ENCODE results near the gene FBXW7.

The FBXW7 gene

DNA sequence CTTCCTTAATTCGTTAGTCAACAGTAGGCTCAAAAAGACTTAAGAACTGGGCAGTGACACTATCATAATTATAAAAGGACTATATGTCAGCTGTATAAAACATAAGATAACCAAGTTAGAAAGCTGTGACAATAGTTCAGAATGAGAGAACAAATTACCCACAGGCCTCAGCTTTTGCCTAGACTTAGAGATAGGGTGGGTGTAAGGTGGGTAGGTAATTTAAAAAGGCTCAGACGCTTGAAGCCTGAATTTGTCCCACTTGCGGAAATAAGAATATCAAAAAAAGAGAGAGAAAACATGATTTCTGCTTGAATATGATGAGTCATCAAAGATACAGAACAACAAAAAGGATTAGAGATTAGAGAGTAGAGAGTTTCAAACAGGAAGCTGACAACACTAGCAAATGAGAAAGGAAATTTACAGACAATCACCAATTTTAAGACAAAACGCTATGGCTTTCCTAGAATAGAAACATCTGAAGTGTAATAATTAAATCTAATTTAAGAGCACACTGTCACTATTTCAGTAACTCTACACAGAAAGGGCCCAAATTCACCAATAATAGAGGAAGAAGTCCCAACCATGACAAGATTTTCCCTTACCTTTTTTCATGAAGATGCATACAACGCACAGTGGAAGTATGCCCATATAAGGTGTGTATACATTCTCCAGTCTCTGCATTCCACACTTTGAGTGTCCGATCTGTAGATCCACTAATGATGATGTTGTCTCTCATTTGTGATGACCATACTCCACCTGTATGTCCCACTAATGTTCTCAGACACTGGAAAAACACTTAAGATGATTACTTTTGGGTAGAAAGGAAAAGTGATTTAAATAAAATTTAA lies 208.1 kb downstream of the FBXW7 start:
- intact Hi-C loops (cut with DNase I; ENCODE audit: low total_unique reads): no loop called here
- Histone ChIP-seq H3K27me3 (no peaks in the 10 kb centered on the region), H3K4me3 (no peak overlapping the region), H3K36me3 (peaks cover 33 to 40% (median 39%) of the 10 kb centered on the region in 3 donors), H3K4me1 (no peaks in the 10 kb centered on the region), H3K27ac (no peak overlapping the region), H3K9me3 (no peaks in the 10 kb centered on the region)
- DNase-seq: no peak
- TF ChIP-seq, protein P1, sequence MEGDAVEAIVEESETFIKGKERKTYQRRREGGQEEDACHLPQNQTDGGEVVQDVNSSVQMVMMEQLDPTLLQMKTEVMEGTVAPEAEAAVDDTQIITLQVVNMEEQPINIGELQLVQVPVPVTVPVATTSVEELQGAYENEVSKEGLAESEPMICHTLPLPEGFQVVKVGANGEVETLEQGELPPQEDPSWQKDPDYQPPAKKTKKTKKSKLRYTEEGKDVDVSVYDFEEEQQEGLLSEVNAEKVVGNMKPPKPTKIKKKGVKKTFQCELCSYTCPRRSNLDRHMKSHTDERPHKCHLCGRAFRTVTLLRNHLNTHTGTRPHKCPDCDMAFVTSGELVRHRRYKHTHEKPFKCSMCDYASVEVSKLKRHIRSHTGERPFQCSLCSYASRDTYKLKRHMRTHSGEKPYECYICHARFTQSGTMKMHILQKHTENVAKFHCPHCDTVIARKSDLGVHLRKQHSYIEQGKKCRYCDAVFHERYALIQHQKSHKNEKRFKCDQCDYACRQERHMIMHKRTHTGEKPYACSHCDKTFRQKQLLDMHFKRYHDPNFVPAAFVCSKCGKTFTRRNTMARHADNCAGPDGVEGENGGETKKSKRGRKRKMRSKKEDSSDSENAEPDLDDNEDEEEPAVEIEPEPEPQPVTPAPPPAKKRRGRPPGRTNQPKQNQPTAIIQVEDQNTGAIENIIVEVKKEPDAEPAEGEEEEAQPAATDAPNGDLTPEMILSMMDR (IDR thresholded peaks at IDR 0.05): no peak

DNA sequence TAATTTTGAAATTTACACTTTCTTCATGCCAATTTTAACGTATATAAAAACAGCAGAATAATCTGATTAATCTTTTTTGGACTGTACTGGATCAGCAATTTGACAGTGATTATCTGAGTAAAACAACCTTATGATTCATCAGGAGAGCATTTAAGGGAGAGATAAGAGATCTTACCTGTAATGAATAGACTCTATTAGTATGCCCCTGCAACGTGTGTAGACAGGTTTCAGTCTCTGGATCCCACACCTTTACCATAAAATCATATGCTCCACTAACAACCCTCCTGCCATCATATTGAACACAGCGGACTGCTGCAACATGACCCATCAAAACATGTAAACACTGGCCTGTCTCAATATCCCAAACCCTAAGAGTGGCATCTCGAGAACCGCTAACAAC lies 210.1 kb downstream of the FBXW7 start:
- no peak for DNase-seq
- Histone ChIP-seq H3K27ac (no peak overlapping the region), H3K4me1 (no peaks in the 10 kb centered on the region), H3K36me3 (peaks cover 31 to 34% (median 33%) of the 10 kb centered on the region in 3 donors), H3K9me3 (no peaks in the 10 kb centered on the region), H3K27me3 (no peaks in the 10 kb centered on the region), H3K4me3 (no peak overlapping the region)
- intact Hi-C loops (cut with DNase I; ENCODE audit: low total_unique reads): no loop called here
- TF ChIP-seq, protein P1 (IDR thresholded peaks at IDR 0.05): no peak

DNA sequence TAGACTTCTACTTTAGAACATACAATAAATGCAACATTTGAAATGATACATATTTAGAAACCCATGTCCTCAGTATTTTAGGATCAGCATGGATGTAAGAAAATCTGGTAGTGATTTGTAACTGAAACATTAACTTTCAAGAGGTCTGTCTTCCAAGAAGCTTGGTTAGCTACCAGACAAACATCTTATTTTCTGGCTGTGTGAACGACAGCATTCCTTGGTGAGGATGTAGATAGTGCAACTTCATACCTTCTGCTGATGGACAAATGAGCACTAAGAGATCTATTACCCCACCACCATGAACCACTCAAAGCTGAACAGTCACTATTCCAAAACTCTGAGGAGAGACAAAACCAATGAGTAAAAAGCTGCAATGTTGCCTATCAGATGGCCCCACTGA lies 212.7 kb downstream of the FBXW7 start:
- TF ChIP-seq, protein P1 (IDR thresholded peaks at IDR 0.05): no peak
- H3K4me3 ChIP-seq: no peak overlapping the region
- peaks cover 25 to 34% (median 28%) of the 10 kb centered on the region in 3 donors for H3K36me3 ChIP-seq
- H3K4me1 ChIP-seq: no peaks in the 10 kb centered on the region
- no peaks in the 10 kb centered on the region for H3K27me3 ChIP-seq
- no peaks in the 10 kb centered on the region for H3K9me3 ChIP-seq
- no peak for DNase-seq
- H3K27ac ChIP-seq: no peak overlapping the region
- intact Hi-C loops (cut with DNase I; ENCODE audit: low total_unique reads): no loop called here

DNA sequence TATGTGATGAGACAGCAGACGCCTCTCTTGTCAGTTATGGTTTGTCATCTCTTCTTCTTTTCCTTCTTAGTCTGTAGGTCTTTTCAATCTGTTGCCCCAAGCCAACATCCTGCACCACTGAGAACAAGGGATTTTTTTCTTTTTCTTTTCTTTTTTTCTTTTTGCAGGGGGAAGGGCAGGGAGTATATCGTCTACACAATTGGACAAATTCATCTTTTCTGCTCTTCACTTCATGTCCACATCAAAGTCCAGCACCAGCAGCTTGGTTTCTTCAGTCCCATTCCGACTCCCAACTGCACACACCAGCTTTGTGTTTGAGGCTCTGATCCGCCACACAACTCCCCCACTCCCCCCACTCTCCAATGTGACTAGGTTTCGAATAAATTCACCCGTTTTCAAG lies 213.2 kb downstream of the FBXW7 start:
- Histone ChIP-seq H3K27me3 (no peaks in the 10 kb centered on the region), H3K36me3 (peaks cover 21 to 28% (median 28%) of the 10 kb centered on the region in 3 donors), H3K4me3 (no peak overlapping the region), H3K27ac (no peak overlapping the region), H3K9me3 (no peaks in the 10 kb centered on the region), H3K4me1 (no peaks in the 10 kb centered on the region)
- DNase-seq: no peak
- intact Hi-C loops (cut with DNase I; ENCODE audit: low total_unique reads): no loop called here
- TF ChIP-seq, protein P1 (IDR thresholded peaks at IDR 0.05): no peak

DNA sequence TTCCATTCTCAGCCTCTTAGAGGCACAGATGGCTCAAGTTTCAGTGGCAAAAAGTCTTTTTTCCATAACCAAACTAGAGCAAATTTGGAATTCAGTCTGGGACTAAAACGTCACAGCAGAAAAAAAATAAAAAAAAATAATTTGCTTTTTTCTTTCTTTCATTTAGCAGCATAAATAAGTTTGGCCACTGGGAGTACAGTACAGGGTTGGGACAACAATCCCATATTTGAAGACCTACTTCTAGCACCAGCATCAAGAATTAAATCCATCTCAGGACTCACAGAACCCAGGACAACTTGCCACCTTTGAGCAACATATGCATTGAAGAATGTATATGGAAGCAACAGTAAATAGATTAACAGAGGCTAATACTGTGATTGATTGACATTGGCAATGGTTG lies 214.0 kb downstream of the FBXW7 start:
- intact Hi-C loops (cut with DNase I; ENCODE audit: low total_unique reads): no loop called here
- Histone ChIP-seq H3K36me3 (peaks cover 19 to 28% (median 28%) of the 10 kb centered on the region in 3 donors), H3K27me3 (no peaks in the 10 kb centered on the region), H3K4me3 (no peak overlapping the region), H3K4me1 (peaks cover 0 to 4% (median 0%) of the 10 kb centered on the region in 4 donors), H3K27ac (no peak overlapping the region), H3K9me3 (no peaks in the 10 kb centered on the region)
- DNase-seq: no peak
- TF ChIP-seq, protein P1 (IDR thresholded peaks at IDR 0.05): no peak
